HEK293 (cell line): ENCODE results near the gene IFT122.

Experiments used
- CTCF ChIA-PET: fragments of 350-600 bp; formaldehyde crosslinking; extraction: SDS; loops from one replicate; lab custom pipeline; 2021; ENCODE audit warnings: antibody characterized with exemption; lab: Yijun Ruan, JAX
- POLR2A ChIA-PET: fragments of 300-600 bp; formaldehyde crosslinking; extraction: SDS; loops from one replicate; lab custom pipeline; 2020; ENCODE audit warnings: antibody characterized with exemption, inconsistent platforms; lab: Yijun Ruan, JAX
- H3K27ac ChIP-seq: fragments of 200-500 bp; sonication (Bioruptor generic); 2 replicates; pipeline ENCODE4 v1.5.1; 2014; ENCODE audit warnings: low read depth, low read length, control low read depth, inconsistent platforms; ENCODE audit errors: extremely low read depth
- H3K36me3 ChIP-seq, 2 experiments: fragments of 200-500 bp in 1 of 2; sonication (Bioruptor generic) in 1 of 2; 1 replicate in 1 of 2; 2 replicates in 1 of 2; pipeline ENCODE4 v1.5.1; 2014 to 2017; ENCODE audit warnings: inconsistent platforms in 2 of 2, low read length in 2 of 2; ENCODE audit not compliant: control insufficient read depth in 2 of 2, insufficient read depth in 1 of 2
- H3K4me1 ChIP-seq: fragments of 200-500 bp; sonication (Bioruptor generic); 2 replicates; pipeline ENCODE4 v1.5.1; 2014; ENCODE audit warnings: mild to moderate bottlenecking, low read length, inconsistent platforms; ENCODE audit not compliant: control insufficient read depth, insufficient read depth
- H3K4me3 ChIP-seq: 2 replicates; pipeline ENCODE4 v1.5.1; 2011; ENCODE audit warnings: low read depth, mild to moderate bottlenecking, control low read depth, low read length, moderate library complexity
- H3K9me3 ChIP-seq: fragments of 200-500 bp; sonication (Bioruptor generic); 2 replicates; pipeline ENCODE4 v1.5.1; 2014; ENCODE audit warnings: low read depth, low read length, inconsistent platforms; ENCODE audit not compliant: control insufficient read depth, insufficient read depth
- AEBP2 ChIP-seq: fragments of 450-650 bp; formaldehyde crosslinking; IDR thresholded peaks from 2 replicates; pipeline ENCODE4 v1.5.1; 2016; ENCODE audit warnings: missing biosample characterization, missing genetic modification characterization, borderline replicate concordance
- HOXD13 ChIP-seq: sonication (generic); formaldehyde crosslinking; IDR thresholded peaks from 2 replicates; pipeline ENCODE4 v1.8.0; 2022; ENCODE audit warnings: missing genetic modification reagents, borderline replicate concordance
- KLF1 ChIP-seq: fragments of 450-650 bp; formaldehyde crosslinking; IDR thresholded peaks from 2 replicates; pipeline ENCODE4 v1.5.1; 2016; ENCODE audit warnings: missing biosample characterization, missing genetic modification characterization
- KLF16 ChIP-seq: fragments of 450-650 bp; formaldehyde crosslinking; IDR thresholded peaks from 2 replicates; pipeline ENCODE4 v1.5.1; 2017; ENCODE audit warnings: missing biosample characterization, missing genetic modification characterization
- KLF17 ChIP-seq: fragments of 450-650 bp; formaldehyde crosslinking; IDR thresholded peaks from 2 replicates; pipeline ENCODE4 v1.5.1; 2016; ENCODE audit warnings: missing biosample characterization, missing genetic modification characterization
- REST ChIP-seq: fragments of 450-650 bp; formaldehyde crosslinking; IDR thresholded peaks from 2 replicates; pipeline ENCODE4 v1.5.1; 2016; ENCODE audit warnings: missing biosample characterization, missing genetic modification characterization
- ZBTB11 ChIP-seq: fragments of 450-650 bp; formaldehyde crosslinking; conservative IDR thresholded peaks from 2 replicates; pipeline ENCODE4 v1.5.1; 2016; ENCODE audit warnings: low read depth, missing biosample characterization, missing genetic modification characterization
- ZNF175 ChIP-seq: fragments of 450-650 bp; formaldehyde crosslinking; IDR thresholded peaks from 2 replicates; pipeline ENCODE4 v1.5.1; 2016; ENCODE audit warnings: missing biosample characterization, missing genetic modification characterization
- ZNF18 ChIP-seq: fragments of 450-650 bp; formaldehyde crosslinking; IDR thresholded peaks from 2 replicates; pipeline ENCODE4 v1.5.1; 2016; ENCODE audit warnings: missing biosample characterization, missing genetic modification characterization
- ZNF26 ChIP-seq: fragments of 450-650 bp; formaldehyde crosslinking; IDR thresholded peaks from 2 replicates; pipeline ENCODE4 v1.5.1; 2016; ENCODE audit warnings: missing biosample characterization, missing genetic modification characterization
- ZNF292 ChIP-seq: fragments of 450-650 bp; formaldehyde crosslinking; IDR thresholded peaks from 2 replicates; pipeline ENCODE4 v1.5.1; 2016; ENCODE audit warnings: low read depth, missing biosample characterization, missing genetic modification characterization, borderline replicate concordance
- ZNF654 ChIP-seq: fragments of 450-650 bp; formaldehyde crosslinking; IDR thresholded peaks from 2 replicates; pipeline ENCODE4 v1.5.1; 2016; ENCODE audit warnings: low read depth, missing biosample characterization, missing genetic modification characterization
- ZNF701 ChIP-seq: fragments of 450-650 bp; formaldehyde crosslinking; IDR thresholded peaks from 2 replicates; pipeline ENCODE4 v1.5.1; 2016; ENCODE audit warnings: missing biosample characterization, missing genetic modification characterization
- ZNF785 ChIP-seq: fragments of 450-650 bp; formaldehyde crosslinking; IDR thresholded peaks from 2 replicates; pipeline ENCODE4 v1.5.1; 2016; ENCODE audit warnings: missing biosample characterization, missing genetic modification characterization
- ZNF791 ChIP-seq: fragments of 450-650 bp; formaldehyde crosslinking; IDR thresholded peaks from 2 replicates; pipeline ENCODE4 v1.5.1; 2016; ENCODE audit warnings: missing biosample characterization, missing genetic modification characterization
- ZSCAN30 ChIP-seq: fragments of 450-650 bp; IDR thresholded peaks from 2 replicates; pipeline ENCODE4 v1.5.1; 2018; ENCODE audit warnings: missing biosample characterization, mild to moderate bottlenecking, missing genetic modification characterization, moderate library complexity

Gene IFT122

GRCh38 chr3:129463094-129463493 is 23.1 kb downstream of the IFT122 start:
- POLR2A ChIA-PET, result no interaction called here

GRCh38 chr3:129463716-129464115 is 23.7 kb downstream of the IFT122 start:
- POLR2A ChIA-PET, result no interaction called here
- Histone ChIP-seq H3K36me3 (peaks cover 0 to 25% of the 10 kb centered on the region in 2 experiments; a peak in 2 of 3 replicates), H3K4me1 (no peaks in the 10 kb centered on the region), H3K27ac (no peak overlapping the region), H3K4me3 (no peak overlapping the region), H3K9me3 (no peaks in the 10 kb centered on the region)
- CTCF ChIA-PET, result interaction anchor here (0.9 kb wide), 1 partner anchor 23 kb away, joined by 3 read pairs; no protein-coding TSS in a partner anchor
- TF ChIP-seq ZNF785 (tag by site-specific recombination), result no peak
- no peak for TF ChIP-seq ZNF18 (tag by site-specific recombination)
- no peak for TF ChIP-seq AEBP2 (tag by site-specific recombination)
- no peak for TF ChIP-seq HOXD13
- TF ChIP-seq ZSCAN30, result no peak
- TF ChIP-seq KLF1 (tag by site-specific recombination), result no peak
- no peak for TF ChIP-seq KLF16 (tag by site-specific recombination)
- no peak for TF ChIP-seq ZBTB11
- TF ChIP-seq REST (tag by site-specific recombination), result no peak

More at GRCh38 chr3:129463094-129463493, 23.1 kb downstream of the IFT122 start:
- peaks cover 0 to 25% of the 10 kb centered on the region in 2 experiments; a peak in 2 of 3 replicates for H3K36me3 ChIP-seq
- TF ChIP-seq ZNF791 (tag by site-specific recombination) (no peak), ZNF175 (tag by site-specific recombination) (no peak), HOXD13 (no peak), ZNF26 (tag by site-specific recombination) (no peak), ZNF654 (tag by site-specific recombination) (no peak), KLF17 (no peak), ZNF292 (tag by site-specific recombination) (no peak), AEBP2 (tag by site-specific recombination) (no peak), ZNF701 (tag by site-specific recombination) (no peak)
- TF ChIP-seq, all 188 proteins: peak for 0
- Histone ChIP-seq H3K4me3 (no peak overlapping the region), H3K27ac (no peak overlapping the region), H3K9me3 (no peaks in the 10 kb centered on the region), H3K4me1 (no peaks in the 10 kb centered on the region)
- CTCF ChIA-PET, result interaction anchor here (0.9 kb wide), 1 partner anchor 23 kb away, joined by 3 read pairs; no protein-coding TSS in a partner anchor
